B cell (primary cell): Measurements from ENCODE around the gene PDE3A. TPM values are rescaled to one million over a fixed set of nuclear protein-coding genes. Genes with fewer than 3 reads are reported as not detected.

Experiments
- ATAC-seq: fragments of 200-7000 bp; cut with Tn5 transposase; one replicate; pipeline ENCODE4 v1.10.0; 2021; ENCODE audit warnings: low read depth, mild to moderate bottlenecking, moderate number of reproducible peaks, moderate library complexity
- CTCF ChIA-PET: fragments of 350-600 bp; sonication (Branson Sonifier 250); formaldehyde crosslinking; loops from one replicate; lab custom pipeline; 2021; ENCODE audit warnings: antibody characterized with exemption, inconsistent platforms; lab: Charles Lee
- POLR2A ChIA-PET: fragments of 350-600 bp; sonication (Branson Sonifier 250); formaldehyde crosslinking; loops from one replicate; lab custom pipeline; 2021; ENCODE audit warnings: antibody characterized with exemption; lab: Charles Lee
- DNase-seq: peaks from one replicate; pipeline ENCODE4 v3.0.0; 2013
- H2AFZ ChIP-seq: 2 replicates; pipeline ENCODE4 v1.6.1; 2012; ENCODE audit warnings: mild to moderate bottlenecking, low read depth, low read length; ENCODE audit not compliant: insufficient read depth, poor library complexity, severe bottlenecking
- H3K27ac ChIP-seq, 2 donors: 1 replicate in 1 of 2; 2 replicates in 1 of 2; pipeline ENCODE4 v1.5.1; 2012 to 2013; ENCODE audit warnings: low read length in 2 of 2, mild to moderate bottlenecking in 2 of 2, moderate library complexity in 1 of 2
- H3K27me3 ChIP-seq, 4 experiments: fragments of 200-600 bp in 1 of 4; sonication (generic) in 1 of 4; replicated peaks in 1 of 4; 1 replicate in 2 of 4; 2 replicates in 2 of 4; pipeline versions ENCODE4 v1.6.1 to v1.7.0; 2013 to 2016; ENCODE audit warnings: low read length in 3 of 4, mild to moderate bottlenecking in 2 of 4, mixed read lengths in 1 of 4, moderate library complexity in 1 of 4; ENCODE audit not compliant: insufficient read depth in 4 of 4, control insufficient read depth in 3 of 4; ENCODE audit errors: control extremely low read depth in 1 of 4
- H3K36me3 ChIP-seq, 2 experiments: replicated peaks in 1 of 2; 1 replicate in 1 of 2; 2 replicates in 1 of 2; pipeline versions ENCODE4 v1.6.1 to v1.7.1; 2013; ENCODE audit warnings: low read length in 1 of 2; ENCODE audit not compliant: insufficient read depth in 2 of 2, control insufficient read depth in 1 of 2; ENCODE audit errors: control extremely low read depth in 1 of 2, extremely low read depth in 1 of 2
- H3K4me1 ChIP-seq, 2 donors: fragments of 200-600 bp in 1 of 2; sonication (generic) in 1 of 2; 1 replicate in 1 of 2; 2 replicates in 1 of 2; pipeline versions ENCODE4 v1.5.1 to v1.6.1; 2013 to 2017; ENCODE audit warnings: low read length in 2 of 2; ENCODE audit not compliant: control insufficient read depth in 2 of 2, insufficient read depth in 2 of 2
- H3K4me2 ChIP-seq: replicated peaks from 2 replicates; pipeline ENCODE3; 2012; ENCODE audit warnings: mild to moderate bottlenecking, low read depth, low read length; ENCODE audit not compliant: poor library complexity, severe bottlenecking
- H3K4me3 ChIP-seq, 5 experiments: fragments of 200-600 bp in 1 of 5; sonication (generic) in 1 of 5; 1 replicate in 3 of 5; 2 replicates in 2 of 5; pipeline versions ENCODE4 v1.5.1 to v1.7.0; 2011 to 2016; ENCODE audit warnings: low read length in 4 of 5, mild to moderate bottlenecking in 4 of 5, low read depth in 2 of 5, control low read depth in 1 of 5, moderate library complexity in 1 of 5; ENCODE audit not compliant: insufficient read depth in 1 of 5; ENCODE audit errors: control extremely low read depth in 1 of 5, extremely low read depth in 1 of 5
- H3K79me2 ChIP-seq: fragments of 200-600 bp; sonication (generic); one replicate; pipeline ENCODE4 v1.6.0; 2016; ENCODE audit warnings: low read length; ENCODE audit not compliant: control insufficient read depth, insufficient read depth
- H3K9ac ChIP-seq: fragments of 200-600 bp; sonication (generic); 2 replicates; pipeline ENCODE4 v1.6.1; 2017; ENCODE audit warnings: mild to moderate bottlenecking, low read length, moderate library complexity
- H3K9me3 ChIP-seq, 3 donors: one replicate each; pipeline versions ENCODE4 v1.6.1 to v1.7.1; 2013; ENCODE audit warnings: low read length in 2 of 3; ENCODE audit not compliant: control insufficient read depth in 2 of 3, insufficient read depth in 1 of 3; ENCODE audit errors: control extremely low read depth in 1 of 3
- H4K20me1 ChIP-seq: 2 replicates; pipeline ENCODE4 v1.6.0; 2012; ENCODE audit warnings: mild to moderate bottlenecking, low read length; ENCODE audit not compliant: insufficient read depth, control insufficient read depth, poor library complexity, severe bottlenecking
- H3K27ac Mint-ChIP-seq: one replicate; pipeline ENCODE4 v1.8.0; 2021; ENCODE audit warnings: mixed read lengths
- H3K27me3 Mint-ChIP-seq: one replicate; pipeline ENCODE4 v1.8.0; 2021; ENCODE audit warnings: mixed read lengths
- H3K4me1 Mint-ChIP-seq: one replicate; pipeline ENCODE4 v1.8.0; 2021; ENCODE audit warnings: mixed read lengths
- H3K4me3 Mint-ChIP-seq: one replicate; pipeline ENCODE4 v1.8.0; 2021; ENCODE audit warnings: mixed read lengths
- H3K9me3 Mint-ChIP-seq: one replicate; pipeline ENCODE4 v1.8.0; 2022; ENCODE audit warnings: mixed read lengths; ENCODE audit not compliant: insufficient read depth
- CTCF ChIP-seq: fragments of 200-600 bp; IDR thresholded peaks from one replicate; pipeline ENCODE4 v1.8.0; 2022; ENCODE audit warnings: antibody characterized with exemption, mild to moderate bottlenecking
- EZH2 ChIP-seq: IDR thresholded peaks from 2 replicates; pipeline ENCODE4 v1.6.1; 2012; ENCODE audit warnings: borderline replicate concordance, low read depth, mild to moderate bottlenecking, moderate library complexity, low read length; ENCODE audit not compliant: insufficient read depth, poor library complexity, severe bottlenecking
- WGBS: methylation state at CpG from one replicate; pipeline ENCODE4 v1.1.5; 2013; ENCODE audit warnings: missing lambda C conversion rate; ENCODE audit not compliant: insufficient coverage; 5-methylcytosine and 5-hydroxymethylcytosine counted together
- intact Hi-C: fragments of 100-400 bp; cut with micrococcal nuclease; formaldehyde crosslinking; loops from one replicate; pipeline ENCODE4 v1.10.0; 2022
- polyA plus RNA-seq: library from polyadenylated mRNA; depleted of rRNA; stranded (reverse); fragments of >200 nt; gene quantifications from 2 replicates; pipeline ENCODE4 v1.2.3, GENCODE V29; 2012
- total RNA-seq, 2 donors: library from RNA; stranded (reverse); fragments of 120-200 nt in 1 of 2; gene quantifications; 1 replicate in 1 of 2; 2 replicates in 1 of 2; pipeline versions ENCODE4 v1.2.3 to v1.2.4, GENCODE V29; 2013 to 2022

Gene PDE3A
- total and polyA plus RNA-seq, 2 donors (not counting 1 experiment from before 2014, with no cell fraction given): not detected

DNA sequence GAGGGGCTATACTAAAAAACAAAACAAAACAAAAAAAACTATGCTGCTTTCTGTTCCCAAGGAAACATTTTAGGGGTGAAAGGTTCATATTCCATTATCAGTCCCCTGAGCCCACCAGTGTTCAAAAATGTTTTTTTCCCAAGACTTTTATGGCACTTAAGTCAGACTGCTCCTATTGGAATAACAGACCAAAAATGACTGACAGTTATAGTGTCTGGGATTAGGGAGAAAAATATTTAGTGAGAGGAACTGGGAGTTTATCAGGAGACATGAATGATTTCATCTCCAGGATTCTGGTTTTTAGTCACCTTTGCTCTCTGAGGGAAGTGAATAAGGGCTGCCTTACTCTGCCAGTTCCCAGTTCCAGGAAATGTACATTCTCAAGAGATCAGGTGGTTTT, 68.0 kb downstream of the PDE3A start:
- H3K4me1 ChIP-seq: no peaks in the 10 kb centered on the region
- Mint-ChIP-seq H3K4me3 (no peak overlapping the region), H3K9me3 (no peaks in the 10 kb centered on the region), H3K27ac (no peak overlapping the region), H3K4me1 (no peaks in the 10 kb centered on the region), H3K27me3 (no peaks in the 10 kb centered on the region)
- no peaks in the 10 kb centered on the region for H4K20me1 ChIP-seq
- no peaks in the 10 kb centered on the region for H3K27me3 ChIP-seq
- no peak overlapping the region for H3K4me3 ChIP-seq
- intact Hi-C loops: no loop called here
- POLR2A ChIA-PET: no interaction called here
- CTCF ChIA-PET: no interaction called here
- H3K9me3 ChIP-seq: no peaks in the 10 kb centered on the region
- H3K36me3 ChIP-seq: no peaks in the 10 kb centered on the region
- H3K9ac ChIP-seq: no peak overlapping the region
- no peaks in the 10 kb centered on the region for H3K79me2 ChIP-seq
- ATAC-seq: no peak
- H3K4me2 ChIP-seq: no peak overlapping the region
- H3K27ac ChIP-seq: no peak overlapping the region
- H2AFZ ChIP-seq: no peak overlapping the region
- TF ChIP-seq EZH2 (no peak), CTCF (no peak)
- DNase-seq: no peak

- Histone ChIP-seq H3K9me3 (no peaks in the 10 kb centered on the region), H4K20me1 (no peaks in the 10 kb centered on the region), H2AFZ (no peak overlapping the region), H3K27ac (no peak overlapping the region), H3K36me3 (no peaks in the 10 kb centered on the region), H3K9ac (no peak overlapping the region), H3K79me2 (no peaks in the 10 kb centered on the region), H3K4me2 (no peak overlapping the region), H3K27me3 (no peaks in the 10 kb centered on the region), H3K4me1 (no peaks in the 10 kb centered on the region), H3K4me3 (no peak overlapping the region)
- ChIA-PET CTCF (no interaction called here), POLR2A (no interaction called here)
- H3K4me1 Mint-ChIP-seq: no peaks in the 10 kb centered on the region
- H3K27me3 Mint-ChIP-seq: no peaks in the 10 kb centered on the region
- no peak overlapping the region for H3K4me3 Mint-ChIP-seq
- intact Hi-C loops: no loop called here
- ATAC-seq (no peak), DNase-seq (no peak)
- H3K27ac Mint-ChIP-seq: no peak overlapping the region
- TF ChIP-seq CTCF: no peak
- no peak for TF ChIP-seq EZH2
- WGBS: no CpG with 5 or more reads among the region's 2 CpGs
- H3K9me3 Mint-ChIP-seq: peaks cover 2% of the 10 kb centered on the region
Observed at GRCh38 chr12:20438299-20438779, 70.0 kb downstream of the PDE3A start.
